HepG2 (cell line): ENCODE results near the gene SPNS1. TPM values are rescaled to one million over a fixed set of nuclear protein-coding genes. Genes with fewer than 3 reads are reported as not detected.
A peak's percentile ranks its signal among the peaks of the same experiment; 100 is the strongest.

ENCODE experiments used
- KLF13 ChIP-seq: sonication (generic); formaldehyde crosslinking; IDR thresholded peaks from 2 replicates; pipeline ENCODE4 v1.4.0; 2020; ENCODE audit warnings: mild to moderate bottlenecking, missing genetic modification reagents
- RFX3 ChIP-seq: IDR thresholded peaks from 2 replicates; pipeline ENCODE4 v1.6.1; 2016; ENCODE audit warnings: missing biosample characterization, missing genetic modification reagents
- ZKSCAN8 ChIP-seq: IDR thresholded peaks from 2 replicates; pipeline ENCODE4 v1.6.1; 2016; ENCODE audit warnings: borderline replicate concordance, missing genetic modification reagents, missing compliant biosample characterization
- ZNF260 ChIP-seq: sonication (generic); formaldehyde crosslinking; IDR thresholded peaks from 2 replicates; pipeline ENCODE4 v1.4.0; 2020; ENCODE audit warnings: missing genetic modification reagents, low read depth, mild to moderate bottlenecking, borderline replicate concordance
- ZNF446 ChIP-seq: sonication (generic); formaldehyde crosslinking; IDR thresholded peaks from 2 replicates; pipeline ENCODE4 v1.5.0; 2020; ENCODE audit warnings: mild to moderate bottlenecking, missing genetic modification reagents
- ZNF589 ChIP-seq: sonication (generic); formaldehyde crosslinking; conservative IDR thresholded peaks from 2 replicates; pipeline ENCODE4 v1.8.0; 2022; ENCODE audit warnings: mild to moderate bottlenecking, moderate library complexity, missing genetic modification reagents
- polyA plus RNA-seq, 8 experiments: library from polyadenylated mRNA; depleted of rRNA in 3 of 8; stranded (reverse) in 7 of 8; unstranded in 1 of 8; fragments of >200 nt; fragmentation: Illumina TruSeq in 4 of 8; extraction: Trizol in 4 of 8; gene quantifications; 2 replicates each; pipeline versions ENCODE4 v1.2.1 to v1.2.3, GENCODE V29; 2011 to 2016; ENCODE audit warnings: low read depth in 4 of 8, missing spikeins in 1 of 8, mixed read lengths in 1 of 8; ENCODE audit not compliant: insufficient read depth in 1 of 8
- total RNA-seq, 5 experiments: library from RNA; depleted of rRNA; stranded (reverse); fragments of >200 nt; fragmentation: Illumina TruSeq; extraction: Trizol; gene quantifications; 2 replicates each; pipeline ENCODE4 v1.2.3, GENCODE V29; 2016; ENCODE audit warnings: low read depth in 1 of 5
- TF ChIP-seq, protein P1 (sequence below), 2 experiments: fragments of 450-650 bp in 1 of 2; sonication (generic) in 1 of 2; formaldehyde crosslinking in 1 of 2; IDR thresholded peaks; 2 replicates each; pipeline versions ENCODE4 v1.6.1 to v1.8.0; 2016 to 2022; ENCODE audit warnings: antibody characterized with exemption in 1 of 2, mild to moderate bottlenecking in 1 of 2, missing genetic modification reagents in 1 of 2
- TF ChIP-seq, protein P2 (sequence below): sonication (generic); formaldehyde crosslinking; IDR thresholded peaks from 2 replicates; pipeline ENCODE4 v1.4.0; 2020; ENCODE audit warnings: missing genetic modification reagents
- TF ChIP-seq, protein P3 (sequence below), 2 experiments: sonication (generic) in 1 of 2; formaldehyde crosslinking in 1 of 2; IDR thresholded peaks; 2 replicates each; pipeline versions ENCODE4 v1.4.0 to v1.6.1; 2016 to 2020; ENCODE audit warnings: borderline replicate concordance in 1 of 2, low read depth in 1 of 2, mild to moderate bottlenecking in 1 of 2, missing genetic modification reagents in 1 of 2
- TF ChIP-seq, protein P4 (sequence below): sonication (generic); formaldehyde crosslinking; IDR thresholded peaks from 2 replicates; pipeline ENCODE4 v1.5.1; 2020; ENCODE audit warnings: missing genetic modification reagents, mild to moderate bottlenecking, borderline replicate concordance

The SPNS1 gene
- total and polyA plus RNA-seq, 2 of the 13 experiments (the other 11 are each of a cell fraction or from before 2014, with no cell fraction given) = 25.6 to 38.8 TPM

DNA sequence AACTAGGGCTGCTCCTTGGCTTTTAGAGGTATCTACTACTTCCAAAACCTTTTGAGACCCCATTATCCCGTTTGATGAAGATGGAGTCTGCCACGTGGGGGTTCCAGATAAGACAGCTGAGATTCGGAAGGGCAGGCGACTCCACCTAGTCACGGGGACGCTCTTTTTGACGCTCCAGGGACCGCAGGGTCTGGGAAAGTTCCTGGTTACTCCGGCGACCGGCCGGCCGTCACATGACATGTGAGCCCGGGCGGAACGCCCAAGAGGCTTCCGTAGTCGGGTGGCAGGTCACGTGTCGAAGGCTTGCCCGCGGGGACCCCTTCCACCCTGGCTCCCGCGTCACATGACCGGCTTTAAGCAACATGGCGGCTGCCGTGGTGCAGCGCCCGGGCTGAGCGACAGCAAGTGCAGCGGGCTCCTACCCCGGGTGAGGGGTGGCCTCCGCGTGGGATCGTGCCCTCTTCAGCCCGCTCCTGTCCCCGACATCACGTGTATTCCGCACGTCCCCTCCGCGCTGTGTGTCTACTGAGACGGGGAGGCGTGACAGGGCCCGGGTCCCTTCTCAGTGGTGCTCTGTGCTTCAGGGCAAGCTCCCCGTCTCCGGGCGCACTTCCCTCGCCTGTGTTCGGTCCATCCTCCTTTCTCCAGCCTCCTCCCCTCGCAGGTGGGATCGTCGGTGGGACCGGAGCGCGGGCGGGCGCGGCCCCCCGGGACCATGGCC lies at the start of gene SPNS1 (continued):
- TF ChIP-seq, protein P1, sequence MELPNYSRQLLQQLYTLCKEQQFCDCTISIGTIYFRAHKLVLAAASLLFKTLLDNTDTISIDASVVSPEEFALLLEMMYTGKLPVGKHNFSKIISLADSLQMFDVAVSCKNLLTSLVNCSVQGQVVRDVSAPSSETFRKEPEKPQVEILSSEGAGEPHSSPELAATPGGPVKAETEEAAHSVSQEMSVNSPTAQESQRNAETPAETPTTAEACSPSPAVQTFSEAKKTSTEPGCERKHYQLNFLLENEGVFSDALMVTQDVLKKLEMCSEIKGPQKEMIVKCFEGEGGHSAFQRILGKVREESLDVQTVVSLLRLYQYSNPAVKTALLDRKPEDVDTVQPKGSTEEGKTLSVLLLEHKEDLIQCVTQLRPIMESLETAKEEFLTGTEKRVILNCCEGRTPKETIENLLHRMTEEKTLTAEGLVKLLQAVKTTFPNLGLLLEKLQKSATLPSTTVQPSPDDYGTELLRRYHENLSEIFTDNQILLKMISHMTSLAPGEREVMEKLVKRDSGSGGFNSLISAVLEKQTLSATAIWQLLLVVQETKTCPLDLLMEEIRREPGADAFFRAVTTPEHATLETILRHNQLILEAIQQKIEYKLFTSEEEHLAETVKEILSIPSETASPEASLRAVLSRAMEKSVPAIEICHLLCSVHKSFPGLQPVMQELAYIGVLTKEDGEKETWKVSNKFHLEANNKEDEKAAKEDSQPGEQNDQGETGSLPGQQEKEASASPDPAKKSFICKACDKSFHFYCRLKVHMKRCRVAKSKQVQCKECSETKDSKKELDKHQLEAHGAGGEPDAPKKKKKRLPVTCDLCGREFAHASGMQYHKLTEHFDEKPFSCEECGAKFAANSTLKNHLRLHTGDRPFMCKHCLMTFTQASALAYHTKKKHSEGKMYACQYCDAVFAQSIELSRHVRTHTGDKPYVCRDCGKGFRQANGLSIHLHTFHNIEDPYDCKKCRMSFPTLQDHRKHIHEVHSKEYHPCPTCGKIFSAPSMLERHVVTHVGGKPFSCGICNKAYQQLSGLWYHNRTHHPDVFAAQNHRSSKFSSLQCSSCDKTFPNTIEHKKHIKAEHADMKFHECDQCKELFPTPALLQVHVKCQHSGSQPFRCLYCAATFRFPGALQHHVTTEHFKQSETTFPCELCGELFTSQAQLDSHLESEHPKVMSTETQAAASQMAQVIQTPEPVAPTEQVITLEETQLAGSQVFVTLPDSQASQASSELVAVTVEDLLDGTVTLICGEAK (IDR thresholded peaks at IDR 0.05) = no peak
- TF ChIP-seq, protein P1 (CRISPR knock-in tag; IDR thresholded peaks at IDR 0.05) = peak; percentile 87
- peak; percentile 76; the same call in 1 of the 2 replicates for TF ChIP-seq ZNF446 (CRISPR knock-in tag)
- peak; percentile 90 for TF ChIP-seq ZNF589 (CRISPR knock-in tag)
- TF ChIP-seq ZNF260 = no peak; the same call in 1 of the 2 replicates
- TF ChIP-seq RFX3 (CRISPR knock-in tag) = peak; percentile 71; the same call in 1 of the 2 replicates
- TF ChIP-seq, protein P2, sequence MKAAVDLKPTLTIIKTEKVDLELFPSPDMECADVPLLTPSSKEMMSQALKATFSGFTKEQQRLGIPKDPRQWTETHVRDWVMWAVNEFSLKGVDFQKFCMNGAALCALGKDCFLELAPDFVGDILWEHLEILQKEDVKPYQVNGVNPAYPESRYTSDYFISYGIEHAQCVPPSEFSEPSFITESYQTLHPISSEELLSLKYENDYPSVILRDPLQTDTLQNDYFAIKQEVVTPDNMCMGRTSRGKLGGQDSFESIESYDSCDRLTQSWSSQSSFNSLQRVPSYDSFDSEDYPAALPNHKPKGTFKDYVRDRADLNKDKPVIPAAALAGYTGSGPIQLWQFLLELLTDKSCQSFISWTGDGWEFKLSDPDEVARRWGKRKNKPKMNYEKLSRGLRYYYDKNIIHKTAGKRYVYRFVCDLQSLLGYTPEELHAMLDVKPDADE (CRISPR knock-in tag) = no peak
- TF ChIP-seq, protein P3, sequence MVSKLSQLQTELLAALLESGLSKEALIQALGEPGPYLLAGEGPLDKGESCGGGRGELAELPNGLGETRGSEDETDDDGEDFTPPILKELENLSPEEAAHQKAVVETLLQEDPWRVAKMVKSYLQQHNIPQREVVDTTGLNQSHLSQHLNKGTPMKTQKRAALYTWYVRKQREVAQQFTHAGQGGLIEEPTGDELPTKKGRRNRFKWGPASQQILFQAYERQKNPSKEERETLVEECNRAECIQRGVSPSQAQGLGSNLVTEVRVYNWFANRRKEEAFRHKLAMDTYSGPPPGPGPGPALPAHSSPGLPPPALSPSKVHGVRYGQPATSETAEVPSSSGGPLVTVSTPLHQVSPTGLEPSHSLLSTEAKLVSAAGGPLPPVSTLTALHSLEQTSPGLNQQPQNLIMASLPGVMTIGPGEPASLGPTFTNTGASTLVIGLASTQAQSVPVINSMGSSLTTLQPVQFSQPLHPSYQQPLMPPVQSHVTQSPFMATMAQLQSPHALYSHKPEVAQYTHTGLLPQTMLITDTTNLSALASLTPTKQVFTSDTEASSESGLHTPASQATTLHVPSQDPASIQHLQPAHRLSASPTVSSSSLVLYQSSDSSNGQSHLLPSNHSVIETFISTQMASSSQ (IDR thresholded peaks at IDR 0.05; ENCODE audit: low read depth) = peak; percentile 36; the same call in 1 of the 2 replicates
- TF ChIP-seq, protein P3 (CRISPR knock-in tag; IDR thresholded peaks at IDR 0.05; ENCODE audit: borderline replicate concordance) = peak; percentile 86
- peak; percentile 80; the same call in 1 of the 2 replicates for TF ChIP-seq KLF13 (CRISPR knock-in tag)
- TF ChIP-seq ZKSCAN8 (CRISPR knock-in tag) = no peak
- TF ChIP-seq, protein P4, sequence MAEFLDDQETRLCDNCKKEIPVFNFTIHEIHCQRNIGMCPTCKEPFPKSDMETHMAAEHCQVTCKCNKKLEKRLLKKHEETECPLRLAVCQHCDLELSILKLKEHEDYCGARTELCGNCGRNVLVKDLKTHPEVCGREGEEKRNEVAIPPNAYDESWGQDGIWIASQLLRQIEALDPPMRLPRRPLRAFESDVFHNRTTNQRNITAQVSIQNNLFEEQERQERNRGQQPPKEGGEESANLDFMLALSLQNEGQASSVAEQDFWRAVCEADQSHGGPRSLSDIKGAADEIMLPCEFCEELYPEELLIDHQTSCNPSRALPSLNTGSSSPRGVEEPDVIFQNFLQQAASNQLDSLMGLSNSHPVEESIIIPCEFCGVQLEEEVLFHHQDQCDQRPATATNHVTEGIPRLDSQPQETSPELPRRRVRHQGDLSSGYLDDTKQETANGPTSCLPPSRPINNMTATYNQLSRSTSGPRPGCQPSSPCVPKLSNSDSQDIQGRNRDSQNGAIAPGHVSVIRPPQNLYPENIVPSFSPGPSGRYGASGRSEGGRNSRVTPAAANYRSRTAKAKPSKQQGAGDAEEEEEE (CRISPR knock-in tag) = no peak
